Heart right ventricle (tissue), 16 donors: ENCODE data around the gene FGF12. TPM values are rescaled to one million over a fixed set of nuclear protein-coding genes. Genes with fewer than 3 reads are reported as not detected.
A peak's percentile ranks its signal among the peaks of the same experiment; 100 is the strongest.

ENCODE experiments used
- ATAC-seq, 8 donors: fragments of 200-7000 bp; cut with Tn5 transposase; one replicate each; pipeline ENCODE4 v1.9.1; 2020; ENCODE audit warnings: mild to moderate bottlenecking in 8 of 8, moderate library complexity in 8 of 8, moderate number of reproducible peaks in 1 of 8
- DNase-seq, 2 donors: peaks; one replicate each; pipeline ENCODE4 v3.0.0-alpha.2; 2020
- H3K27ac ChIP-seq, 10 donors: fragments of 200-600 bp; sonication (generic) in 2 of 10; one replicate each; pipeline versions ENCODE4 v1.5.0 to v1.8.0; 2020 to 2022; ENCODE audit warnings: mild to moderate bottlenecking in 3 of 10
- H3K27me3 ChIP-seq, 7 donors: fragments of 200-600 bp; one replicate each; pipeline ENCODE4 v1.8.0; 2021 to 2022; ENCODE audit warnings: mild to moderate bottlenecking in 2 of 7
- H3K36me3 ChIP-seq, 9 donors: fragments of 200-600 bp; sonication (generic) in 1 of 9; one replicate each; pipeline versions ENCODE4 v1.5.0 to v1.8.0; 2020 to 2022; ENCODE audit warnings: mild to moderate bottlenecking in 2 of 9
- H3K4me1 ChIP-seq, 9 donors: fragments of 200-600 bp; sonication (generic) in 1 of 9; one replicate each; pipeline versions ENCODE4 v1.5.0 to v1.8.0; 2020 to 2022; ENCODE audit warnings: mild to moderate bottlenecking in 4 of 9
- H3K4me3 ChIP-seq, 10 donors: fragments of 200-600 bp; sonication (generic) in 2 of 10; one replicate each; pipeline versions ENCODE4 v1.5.0 to v1.8.0; 2020 to 2022; ENCODE audit warnings: mild to moderate bottlenecking in 7 of 10, moderate library complexity in 2 of 10
- H3K9me3 ChIP-seq, 11 donors: fragments of 200-600 bp in 10 of 11; sonication (generic) in 2 of 11; one replicate each; pipeline versions ENCODE4 v1.5.0 to v1.8.0; 2013 to 2022; ENCODE audit warnings: mild to moderate bottlenecking in 2 of 11, control low read depth in 1 of 11, moderate library complexity in 1 of 11
- WGBS, 2 donors: extraction: QIAGEN DNeasy Blood & Tissue Kit; methylation state at CpG; one replicate each; pipeline ENCODE4 v1.1.7; 2013; ENCODE audit warnings: inconsistent platforms in 1 of 2; 5-methylcytosine and 5-hydroxymethylcytosine counted together
- intact Hi-C, 10 donors: fragments of 100-400 bp; cut with DNase I; formaldehyde crosslinking; loops; one replicate each; pipeline versions ENCODE4 v1.11.1 to v1.14.2; 2022
- polyA plus RNA-seq, 2 donors: library from polyadenylated mRNA; stranded (reverse); fragments of 200-250 nt; gene quantifications; one replicate each; pipeline ENCODE4 v1.2.3, GENCODE V29; 2013
- total RNA-seq, 10 donors: library from RNA; stranded (reverse); fragmentation: NEBNext Ultra II Directional in 3 of 10; extraction: Animal tissue kit (Norgen Biotek cat#: 25700) in 3 of 10; gene quantifications; one replicate each; pipeline versions ENCODE4 v1.2.1 to v1.2.4, GENCODE V29; 2021 to 2023
- TF ChIP-seq, protein P1 (sequence below), 9 donors: fragments of 200-600 bp; sonication (generic) in 2 of 9; IDR thresholded peaks; one replicate each; pipeline versions ENCODE4 v1.5.0 to v1.8.0; 2021 to 2022; ENCODE audit warnings: antibody characterized with exemption in 9 of 9, mild to moderate bottlenecking in 5 of 9, moderate library complexity in 1 of 9
- donor health status: Arrhythmogenic right ventricular cardiomyopathy.
- donor health status: ischemic (EF 13 %, LVEDD 7.1; RV severe dilation, severe dysfunction).
- donor health status: healthy with polysubstance abuse.
- donor health status: DM: no; HTN: yes; CAD: no.
- donor health status: DM: no; HTN: no; CAD: no.
- donor health status: ischemic (EF 25% LVEDD 6.9; RV normal size, moderate dysfunction).
- donor health status: ischemic (EF 25% LVEDD 5.7; RV mildly dilated, moderate dysfunction).
- donor health status: healthy.
- donor health status: DM: yes; HTN: yes; CAD: no.
- donor health status: Ischemic cardiomyopathy.
- donor health status: ischemic (EF 35%, LVEDD 5.7; RV mildly dilated, moderate dysfunction).
- donor health status: nonischemic (EF 11% LVEDD 7.7; RV severe dilation, severe dysfunction).
- donor health status: DM: yes; HTN: yes; CAD: no.
- donor health status: PGD.
- donor health status: ischemic (EF 29% LVEDD 5.4; RV normal size, mild dysfunction).
- donor health status: nonischemic (EF 23%, LVEDD 6.1; RV moderate dilation, normal function).

Gene FGF12
- total and polyA plus RNA-seq, 12 donors = 26.5 to 504 (median 313) TPM

- WGBS, 2 donors = 23 to 27% methylated on average over 4 of the region's 4 CpGs
- Histone ChIP-seq H3K27me3 (no peaks in the 10 kb centered on the region), H3K27ac (no peak overlapping the region), H3K9me3 (no peaks in the 10 kb centered on the region), H3K4me3 (no peak overlapping the region), H3K36me3 (no peaks in the 10 kb centered on the region), H3K4me1 (no peaks in the 10 kb centered on the region)
- intact Hi-C loops = loop anchor here in 9 of 10 donors (2.0 to 10.0 kb wide), 6 partner anchors 292 to 716 kb away; no protein-coding TSS in a partner anchor
- peak in 7 of 8 donors; percentile 58 to 86 (median 74) for ATAC-seq
- TF ChIP-seq, protein P1, sequence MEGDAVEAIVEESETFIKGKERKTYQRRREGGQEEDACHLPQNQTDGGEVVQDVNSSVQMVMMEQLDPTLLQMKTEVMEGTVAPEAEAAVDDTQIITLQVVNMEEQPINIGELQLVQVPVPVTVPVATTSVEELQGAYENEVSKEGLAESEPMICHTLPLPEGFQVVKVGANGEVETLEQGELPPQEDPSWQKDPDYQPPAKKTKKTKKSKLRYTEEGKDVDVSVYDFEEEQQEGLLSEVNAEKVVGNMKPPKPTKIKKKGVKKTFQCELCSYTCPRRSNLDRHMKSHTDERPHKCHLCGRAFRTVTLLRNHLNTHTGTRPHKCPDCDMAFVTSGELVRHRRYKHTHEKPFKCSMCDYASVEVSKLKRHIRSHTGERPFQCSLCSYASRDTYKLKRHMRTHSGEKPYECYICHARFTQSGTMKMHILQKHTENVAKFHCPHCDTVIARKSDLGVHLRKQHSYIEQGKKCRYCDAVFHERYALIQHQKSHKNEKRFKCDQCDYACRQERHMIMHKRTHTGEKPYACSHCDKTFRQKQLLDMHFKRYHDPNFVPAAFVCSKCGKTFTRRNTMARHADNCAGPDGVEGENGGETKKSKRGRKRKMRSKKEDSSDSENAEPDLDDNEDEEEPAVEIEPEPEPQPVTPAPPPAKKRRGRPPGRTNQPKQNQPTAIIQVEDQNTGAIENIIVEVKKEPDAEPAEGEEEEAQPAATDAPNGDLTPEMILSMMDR (IDR thresholded peaks at IDR 0.05) = peak; percentile 64 to 87 (median 77)
- DNase-seq = peak in 1 of 2 donors; percentile 34
These were observed 596.7 kb downstream of the FGF12 start for GRCh38 chr3:192130534-192131132.

- ATAC-seq (no peak), DNase-seq (no peak)
- H3K4me3 ChIP-seq = no peak overlapping the region
- no peaks in the 10 kb centered on the region for H3K36me3 ChIP-seq
- no peaks in the 10 kb centered on the region for H3K4me1 ChIP-seq
- H3K27me3 ChIP-seq = no peaks in the 10 kb centered on the region
- TF ChIP-seq, protein P1 (IDR thresholded peaks at IDR 0.05) = no peak
- no peak overlapping the region for H3K27ac ChIP-seq
- intact Hi-C loops = loop anchor here in 2 of 10 donors (2.0 to 10.0 kb wide), 2 partner anchors 285 to 315 kb away; no protein-coding TSS in a partner anchor
- no peaks in the 10 kb centered on the region for H3K9me3 ChIP-seq
- WGBS, 2 donors = 84 to 97% methylated on average over 1 of the region's 1 CpG
These were observed 597.8 kb downstream of the FGF12 start for GRCh38 chr3:192129586-192129985.

DNA sequence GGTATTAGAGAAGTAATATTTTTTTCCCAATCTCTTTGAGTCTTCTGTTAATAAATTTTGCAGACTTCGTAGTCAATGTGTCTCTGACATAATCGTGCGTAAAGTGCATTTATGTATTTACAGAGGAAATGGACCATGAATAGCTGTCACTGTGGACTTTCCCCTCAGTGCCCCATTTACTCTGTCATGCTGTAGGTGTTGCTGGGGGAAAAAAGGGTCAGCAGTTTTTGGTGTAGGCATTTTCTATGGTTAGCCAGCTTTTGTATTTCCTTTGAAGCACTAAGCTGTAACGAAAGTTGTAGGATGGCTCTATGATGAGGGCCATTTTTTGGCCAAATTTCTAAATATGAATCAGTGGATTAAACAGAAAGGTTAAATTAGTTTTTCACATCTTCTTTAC is 598.4 kb downstream of the FGF12 start:
- no peaks in the 10 kb centered on the region for H3K36me3 ChIP-seq
- no peaks in the 10 kb centered on the region for H3K4me1 ChIP-seq
- ATAC-seq (no peak), DNase-seq (no peak)
- TF ChIP-seq, protein P1 (IDR thresholded peaks at IDR 0.05) = no peak
- no peak overlapping the region for H3K4me3 ChIP-seq
- no peaks in the 10 kb centered on the region for H3K9me3 ChIP-seq
- intact Hi-C loops = loop anchor here in 2 of 10 donors (2.0 to 10.0 kb wide), 2 partner anchors 286 to 316 kb away; no protein-coding TSS in a partner anchor
- H3K27ac ChIP-seq = no peak overlapping the region
- no peaks in the 10 kb centered on the region for H3K27me3 ChIP-seq
- WGBS, 2 donors = 64 to 72% methylated on average over 4 of the region's 4 CpGs

- no peak for DNase-seq
- no peaks in the 10 kb centered on the region for H3K36me3 ChIP-seq
- intact Hi-C loops = loop anchor here in 2 of 10 donors (2.0 to 10.0 kb wide), 2 partner anchors 287 to 317 kb away; no protein-coding TSS in a partner anchor
- H3K4me3 ChIP-seq = no peak overlapping the region
- TF ChIP-seq, protein P1 (IDR thresholded peaks at IDR 0.05) = no peak
- no peaks in the 10 kb centered on the region for H3K9me3 ChIP-seq
- H3K27ac ChIP-seq = no peak overlapping the region
- WGBS, 2 donors = 74 to 77% methylated on average over 4 of the region's 4 CpGs
- no peak for ATAC-seq
- H3K4me1 ChIP-seq = no peaks in the 10 kb centered on the region
- H3K27me3 ChIP-seq = no peaks in the 10 kb centered on the region
These were observed 599.3 kb downstream of the FGF12 start for GRCh38 chr3:192128060-192128459.
